SKM-1 (cell line): ENCODE data around the gene PHF21B.

Source experiments
- DNase-seq: peaks from one replicate; lab custom pipeline; 2025; ENCODE audit not compliant: unreplicated experiment; lab: John Stamatoyannopoulos, UW

The PHF21B gene

DNA sequence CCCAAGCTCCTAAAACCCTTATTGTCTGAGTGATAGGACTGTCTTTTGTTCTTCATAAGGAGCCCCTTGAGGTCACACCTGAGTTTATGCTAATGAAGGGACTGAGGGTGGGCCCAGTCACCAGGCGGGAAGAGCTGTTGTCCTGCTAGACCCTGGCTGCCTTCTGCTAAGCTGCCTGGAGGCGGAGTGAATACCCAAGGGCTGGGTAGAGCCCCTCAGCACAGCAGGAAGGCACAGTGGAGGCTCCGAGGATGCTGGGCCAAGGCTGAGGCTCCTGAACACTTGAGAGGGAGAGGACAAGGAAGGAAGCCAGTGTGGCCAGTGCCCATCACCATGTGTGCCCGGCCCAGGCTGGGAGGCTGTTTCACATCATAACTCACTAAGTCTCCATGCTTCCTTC lies 4.8 kb upstream of the PHF21B start:
- DNase-seq = no peak

DNA sequence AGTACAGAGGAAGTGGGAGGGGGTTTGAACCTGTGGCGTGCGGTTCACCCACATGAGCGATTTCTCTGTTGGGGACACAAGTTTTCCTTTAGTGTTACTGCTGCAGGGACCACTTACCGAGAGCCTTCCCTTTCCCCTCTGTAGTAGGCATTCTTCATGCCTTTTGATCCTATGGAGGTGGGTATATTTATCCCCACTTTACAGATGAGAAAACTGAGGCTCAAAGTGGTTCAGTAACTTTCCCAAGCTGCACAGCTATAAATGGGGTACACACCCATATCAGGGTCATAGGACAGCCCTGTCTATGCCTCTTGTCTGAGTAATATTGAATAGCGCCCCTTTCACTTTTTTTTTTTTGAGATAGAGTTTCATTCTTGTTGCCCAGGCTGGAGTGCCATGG lies 3.3 kb upstream of the PHF21B start:
- DNase-seq = no peak

DNA sequence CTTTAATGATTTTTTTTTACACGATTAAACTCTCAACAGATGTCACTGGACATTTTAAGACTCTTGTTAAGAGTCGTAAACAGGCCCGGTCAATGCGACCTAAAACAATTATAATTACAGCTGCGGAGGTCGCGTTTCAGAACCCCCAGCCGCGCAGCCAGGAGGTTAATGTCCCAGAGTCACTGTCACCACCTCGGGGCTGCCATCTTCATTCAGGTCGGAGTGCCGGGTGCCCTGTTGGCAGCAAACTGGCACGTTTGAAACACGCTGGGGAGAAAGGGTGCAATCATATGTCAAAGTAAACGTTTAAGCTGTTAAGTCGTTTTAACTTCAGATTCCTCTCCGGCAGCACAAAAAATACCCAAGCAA lies 711 bp upstream of the PHF21B start:
- DNase-seq = no peak

DNA sequence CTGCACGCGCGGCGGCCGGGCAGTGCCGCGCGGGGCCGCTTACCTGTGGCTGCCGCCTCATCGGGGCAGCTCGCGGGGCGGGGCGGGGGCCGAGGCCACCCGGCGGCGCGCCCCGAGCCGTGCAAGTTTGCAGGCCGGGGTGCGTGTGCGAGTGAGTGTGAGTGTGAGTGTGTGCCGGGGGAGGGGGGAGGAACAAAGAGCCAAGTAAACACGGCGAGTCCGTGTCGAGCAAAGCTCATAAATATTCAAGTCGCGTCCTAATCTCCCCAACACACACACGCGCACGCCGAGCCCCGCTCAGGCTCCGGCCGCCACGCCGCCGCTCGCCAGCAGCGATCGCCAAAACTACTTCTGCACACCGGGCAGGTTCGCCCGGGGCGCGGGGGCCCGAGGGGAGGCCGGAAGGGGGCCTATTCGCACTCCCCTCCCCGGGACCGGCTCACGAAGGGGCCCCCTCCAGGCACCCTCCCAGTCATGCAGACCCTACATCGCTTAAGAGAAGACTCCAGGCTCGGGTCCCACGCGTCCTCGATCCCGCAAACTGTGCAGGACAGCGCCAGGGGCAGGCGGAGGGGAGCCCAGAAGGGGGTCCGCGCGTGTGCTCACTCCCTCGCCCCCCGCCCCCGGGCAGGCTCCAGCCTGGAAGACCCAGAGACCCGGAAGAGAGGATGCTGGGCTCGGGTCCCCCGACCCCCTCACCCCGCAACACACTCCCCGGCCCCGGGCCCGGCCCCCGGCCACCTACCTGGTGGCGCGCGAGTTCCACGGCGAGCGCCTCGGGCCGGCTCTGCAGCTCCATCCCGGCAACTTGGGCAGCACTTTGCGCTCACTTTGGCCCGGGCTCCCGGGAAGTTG lies 827 bp downstream of the PHF21B start:
- DNase-seq = no peak

DNA sequence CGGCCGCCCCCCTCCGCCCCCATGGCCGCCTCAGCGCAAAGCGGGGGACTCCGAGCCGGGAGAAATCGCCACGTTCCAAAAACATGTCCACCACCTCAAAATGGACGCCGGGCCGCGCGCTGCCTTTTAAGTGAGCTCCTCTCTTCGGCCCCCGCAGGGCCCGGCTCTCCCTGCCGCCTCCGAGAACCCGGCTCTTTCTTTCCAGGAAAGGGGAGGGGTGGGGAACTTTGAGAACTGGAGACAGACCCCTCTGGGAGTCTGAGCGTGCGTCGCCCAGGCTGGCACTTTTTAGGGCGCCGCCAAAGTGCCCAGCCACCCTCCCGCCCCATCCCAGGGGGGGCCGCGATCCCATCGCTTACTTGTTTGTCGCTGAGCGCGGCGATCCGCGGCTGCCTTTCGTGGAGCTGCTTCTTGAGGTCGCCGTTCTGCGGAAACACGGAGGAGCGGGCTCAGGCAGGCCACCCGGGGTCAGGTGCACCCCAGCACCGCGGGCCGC lies 1.6 kb downstream of the PHF21B start:
- no peak for DNase-seq

DNA sequence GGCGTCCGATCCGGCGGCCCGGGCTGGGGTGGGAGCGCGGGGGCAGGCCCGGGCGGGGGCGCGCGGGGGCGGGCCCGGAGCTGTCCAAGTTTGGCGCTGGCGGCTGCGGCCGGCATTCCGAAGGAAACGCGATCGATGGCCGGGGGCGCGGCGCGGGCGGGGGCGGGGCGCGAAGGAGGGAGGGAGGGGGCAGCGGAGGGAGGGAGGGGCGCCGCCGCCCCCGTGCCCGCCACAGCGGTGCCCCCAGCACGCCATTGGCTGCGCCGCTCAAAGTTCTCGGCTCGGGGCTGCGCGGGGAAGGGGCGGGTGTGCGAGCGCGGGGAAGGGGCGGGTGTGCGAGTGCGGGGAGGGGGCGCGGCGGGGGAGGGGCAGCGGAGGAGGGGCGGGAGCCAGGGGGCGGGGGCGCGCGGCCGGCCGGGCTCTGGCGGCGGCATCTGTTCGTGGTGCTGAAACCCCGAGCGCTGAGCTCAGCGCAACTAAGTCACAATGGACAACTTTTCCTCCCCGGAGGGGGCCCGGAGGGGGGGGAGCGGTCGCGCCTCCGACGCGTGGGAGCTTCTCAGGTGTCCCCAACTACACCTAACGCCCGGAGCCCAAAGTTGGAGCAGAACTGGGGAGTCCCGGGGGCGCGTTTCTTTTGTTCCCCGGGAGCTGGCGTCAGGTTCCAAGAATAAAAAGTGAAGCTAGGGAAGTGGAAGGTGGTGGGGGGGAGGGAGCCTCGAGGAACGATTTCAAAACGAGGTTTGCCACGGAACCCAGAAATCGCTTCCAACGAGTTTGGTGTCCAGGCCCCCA lies 2.2 kb downstream of the PHF21B start:
- no peak for DNase-seq

DNA sequence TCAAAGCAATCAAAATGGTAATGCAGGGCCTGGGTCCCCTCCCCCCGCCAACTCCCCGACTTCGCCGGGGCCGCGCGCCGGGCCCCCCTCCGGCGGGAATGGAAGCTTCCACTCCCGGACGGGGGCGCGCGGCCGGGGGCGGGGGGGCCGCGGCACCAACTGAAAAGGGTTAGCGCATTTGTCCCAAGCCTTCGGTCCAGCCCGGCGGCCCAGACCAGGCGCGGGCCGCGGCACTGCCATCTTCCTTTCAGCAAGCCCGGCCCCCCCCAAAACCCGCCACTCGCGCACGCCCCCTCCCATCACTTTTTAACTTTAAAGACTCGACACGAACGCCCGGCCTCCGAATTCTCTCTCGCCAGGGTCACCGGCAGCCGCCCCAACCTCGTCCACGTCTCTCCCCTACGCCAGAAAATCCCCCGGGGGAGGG lies 2.8 kb downstream of the PHF21B start:
- DNase-seq = no peak

DNA sequence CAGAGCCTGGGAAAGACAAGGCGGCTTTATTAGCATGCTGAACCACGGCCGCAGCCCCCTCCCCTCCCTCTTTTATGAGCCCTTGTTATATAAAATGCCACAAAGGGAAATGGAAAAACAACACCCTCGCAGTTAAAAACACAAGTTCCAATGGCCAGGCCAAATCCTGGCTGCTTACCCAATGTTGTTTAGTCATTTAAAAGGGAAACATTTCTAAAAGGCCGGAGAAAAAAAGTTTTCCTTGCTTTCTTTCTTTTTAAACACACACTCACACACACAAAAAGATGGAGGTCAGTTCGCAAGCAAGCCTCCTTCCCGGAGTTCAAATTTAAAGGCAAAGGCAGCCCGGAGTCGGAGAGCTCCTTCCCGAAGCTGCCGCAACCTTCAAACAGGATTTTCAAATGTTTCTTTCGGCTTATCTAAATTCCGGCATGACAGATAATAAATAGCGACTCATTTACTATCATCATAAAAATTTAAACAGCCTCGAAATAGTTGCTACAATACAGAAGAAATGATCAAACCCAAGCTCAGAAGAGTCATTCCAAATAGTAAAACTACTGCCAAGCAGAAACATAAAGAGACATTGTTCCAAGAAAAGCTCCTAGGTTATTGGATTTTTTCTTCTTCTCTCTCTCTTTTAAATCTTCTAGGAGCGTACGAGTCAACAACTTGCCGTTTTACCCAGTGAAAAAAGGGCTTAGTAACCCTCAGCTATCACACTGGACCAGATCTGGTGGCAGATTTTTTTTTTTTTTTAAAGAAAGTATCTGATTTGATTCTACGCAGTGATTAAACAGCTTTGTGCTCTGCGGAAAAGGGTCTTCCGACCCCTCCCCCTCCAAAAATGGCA lies 3.5 kb downstream of the PHF21B start:
- DNase-seq = no peak

DNA sequence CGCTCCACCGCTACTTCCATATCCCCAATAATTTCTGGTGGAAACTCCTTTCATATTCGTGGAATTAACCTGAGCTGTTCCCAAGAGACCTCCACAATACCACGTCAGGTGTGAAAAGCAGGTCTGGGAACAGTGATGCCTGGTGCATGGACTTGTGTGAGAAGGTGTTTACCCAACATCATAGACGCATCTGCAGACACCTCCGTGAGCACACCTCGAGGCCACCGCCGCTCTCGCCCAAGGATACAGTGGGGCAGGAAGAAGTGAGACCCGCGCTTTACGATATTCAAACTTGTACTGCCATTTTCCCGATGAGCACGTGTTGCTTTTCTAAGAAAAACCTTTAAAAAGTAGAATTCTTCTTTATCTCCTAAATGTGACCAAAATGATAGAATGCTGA lies 8.2 kb downstream of the PHF21B start:
- no peak for DNase-seq

DNA sequence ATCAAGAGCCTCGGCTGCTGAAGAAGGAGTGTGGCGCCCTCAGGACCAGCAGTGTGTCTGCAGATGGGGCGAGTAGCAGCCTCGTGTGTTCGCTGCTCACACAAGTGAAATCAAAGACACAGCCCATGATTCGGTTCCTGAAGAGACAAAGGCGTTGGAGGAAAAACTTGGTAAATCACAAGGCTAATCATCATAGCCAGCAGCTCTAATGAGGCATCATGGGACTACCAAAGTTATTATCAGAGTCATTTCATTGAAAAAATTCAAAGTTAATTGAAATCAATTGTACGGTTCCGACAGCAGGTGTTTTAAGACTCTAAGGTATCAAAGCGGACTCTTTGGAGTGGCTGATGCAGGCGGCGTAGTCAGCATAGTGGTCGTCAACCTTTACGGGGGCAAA lies 9.5 kb downstream of the PHF21B start:
- DNase-seq = no peak

DNA sequence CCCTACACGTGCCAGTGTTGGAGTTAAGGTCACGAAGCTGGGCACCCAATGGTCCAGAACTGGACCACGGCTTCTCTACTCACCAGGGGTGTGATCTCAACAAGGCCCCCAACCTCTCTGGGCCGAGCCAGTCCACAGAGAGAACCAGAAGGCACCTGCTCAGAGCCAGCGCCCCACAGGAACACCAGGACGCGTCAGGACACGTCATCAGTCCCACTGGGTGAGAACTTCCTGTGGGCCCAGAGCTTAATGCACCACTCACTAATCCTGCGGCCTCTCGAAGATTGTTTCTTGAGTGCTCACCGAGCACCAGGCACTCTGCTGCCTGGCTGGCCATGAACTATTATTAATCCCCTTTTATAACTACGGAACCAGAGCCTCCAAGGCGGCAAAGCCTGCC lies 10.1 kb downstream of the PHF21B start:
- DNase-seq = no peak

DNA sequence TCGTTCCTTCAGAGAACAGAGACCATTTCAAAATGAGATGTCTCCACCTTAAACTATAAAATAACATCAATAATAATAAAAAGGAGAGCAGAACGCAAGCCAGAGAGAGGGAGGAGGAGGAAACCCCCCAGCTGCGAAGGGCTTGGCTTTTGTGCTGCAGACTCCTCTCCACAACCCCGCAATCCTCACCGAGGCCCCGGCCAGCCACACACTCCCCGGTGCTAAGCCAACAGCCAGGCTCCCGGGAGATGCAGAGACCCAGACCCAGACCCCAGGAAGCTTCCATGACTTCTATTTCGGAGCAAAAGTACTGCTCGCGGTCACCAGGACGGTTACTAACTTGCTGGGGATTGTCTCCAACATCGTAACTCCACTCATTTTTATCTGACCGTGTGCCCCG lies 10.6 kb downstream of the PHF21B start:
- no peak for DNase-seq

DNA sequence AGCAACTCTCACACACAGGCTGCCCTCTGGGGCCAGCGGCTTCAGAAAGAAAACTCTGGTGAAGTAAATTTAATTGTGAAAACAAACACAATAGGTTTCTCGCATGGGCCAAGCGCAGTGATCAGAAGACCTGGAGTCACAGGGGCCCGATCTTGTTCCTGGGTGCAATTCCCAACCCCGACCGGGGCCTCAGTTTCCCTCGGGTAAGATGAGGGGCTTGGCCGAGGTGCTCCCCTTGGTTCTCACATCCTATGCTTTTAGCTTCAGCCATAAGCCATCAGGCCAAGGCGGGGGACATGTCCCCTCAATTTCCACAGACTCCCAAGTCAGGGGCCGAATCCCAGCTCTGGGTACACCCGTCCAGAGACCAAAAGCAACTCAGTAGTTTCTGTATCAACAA lies 11.5 kb downstream of the PHF21B start:
- DNase-seq = no peak

DNA sequence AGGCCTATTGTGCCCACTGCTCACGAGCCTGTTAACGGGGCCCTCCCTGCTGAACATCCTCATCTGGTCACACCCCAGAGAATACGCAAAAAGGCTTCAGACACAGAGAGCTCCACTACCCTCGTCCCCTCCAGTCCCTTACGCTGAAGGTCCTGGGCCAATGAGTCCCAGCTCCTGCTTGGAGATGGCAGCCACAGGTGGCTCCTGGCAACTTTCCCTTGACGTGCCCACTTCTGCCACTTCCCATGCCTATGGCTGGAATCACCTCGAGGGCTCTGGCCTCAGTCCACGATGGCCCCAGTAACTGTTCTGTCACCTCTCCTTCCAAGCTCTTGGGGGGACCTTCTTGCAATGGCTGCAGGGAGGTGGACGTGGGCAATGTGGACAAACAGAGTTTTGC lies 12.7 kb downstream of the PHF21B start:
- no peak for DNase-seq

DNA sequence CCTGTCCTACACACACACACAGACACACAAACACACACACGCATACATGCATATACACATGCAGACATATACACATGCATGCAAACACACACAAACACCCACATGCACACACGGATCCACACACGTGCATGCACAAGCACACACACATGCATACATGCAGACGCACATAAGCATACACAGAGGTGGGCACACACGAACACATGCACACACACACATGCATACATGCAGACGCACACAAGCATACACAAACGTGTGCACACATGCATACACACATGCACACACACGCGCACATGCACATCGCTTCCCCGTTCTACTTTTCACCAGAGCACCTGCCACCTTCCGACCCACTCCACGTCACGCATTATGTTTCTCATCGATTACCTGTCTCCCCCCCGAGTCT lies 13.2 kb downstream of the PHF21B start:
- no peak for DNase-seq

DNA sequence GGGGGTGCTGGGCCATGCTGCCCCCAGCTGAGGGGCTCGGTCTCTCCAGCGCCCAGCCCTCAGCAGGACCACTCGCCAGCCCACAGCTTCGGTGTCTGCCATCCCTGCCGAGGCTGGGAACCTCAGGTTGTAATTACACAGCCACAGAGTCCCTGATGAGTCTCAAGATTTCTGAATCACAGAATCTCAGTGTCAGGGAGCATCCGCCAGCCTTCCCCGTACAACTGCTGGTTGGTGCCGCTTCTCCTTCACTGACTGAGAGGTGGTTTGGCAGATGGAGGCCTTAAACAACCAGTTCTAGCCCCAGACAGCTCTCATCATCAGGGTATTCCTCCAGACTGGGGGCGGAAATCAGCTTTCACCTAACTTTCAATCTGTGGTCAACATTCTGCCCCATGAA lies 13.7 kb downstream of the PHF21B start:
- DNase-seq = no peak

DNA sequence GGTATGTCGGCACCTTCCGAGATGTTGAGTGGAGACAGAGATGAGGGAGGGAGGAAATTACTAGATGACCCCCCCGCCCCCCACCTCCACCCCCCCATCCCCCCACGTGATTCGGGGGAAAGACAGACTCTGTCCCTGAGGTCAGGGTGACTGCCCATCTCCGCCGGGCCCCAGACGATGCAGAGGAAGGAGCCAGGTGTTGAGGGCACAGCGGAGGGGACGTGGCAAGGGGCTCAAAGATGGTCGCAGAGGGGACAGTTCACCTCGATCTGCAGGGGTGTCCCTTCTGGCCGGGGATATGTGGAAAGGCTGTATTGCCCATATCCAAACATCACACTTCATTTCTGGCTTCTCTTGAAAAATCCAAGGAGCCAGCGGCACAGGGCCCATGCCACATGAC lies 14.1 kb downstream of the PHF21B start:
- no peak for DNase-seq

DNA sequence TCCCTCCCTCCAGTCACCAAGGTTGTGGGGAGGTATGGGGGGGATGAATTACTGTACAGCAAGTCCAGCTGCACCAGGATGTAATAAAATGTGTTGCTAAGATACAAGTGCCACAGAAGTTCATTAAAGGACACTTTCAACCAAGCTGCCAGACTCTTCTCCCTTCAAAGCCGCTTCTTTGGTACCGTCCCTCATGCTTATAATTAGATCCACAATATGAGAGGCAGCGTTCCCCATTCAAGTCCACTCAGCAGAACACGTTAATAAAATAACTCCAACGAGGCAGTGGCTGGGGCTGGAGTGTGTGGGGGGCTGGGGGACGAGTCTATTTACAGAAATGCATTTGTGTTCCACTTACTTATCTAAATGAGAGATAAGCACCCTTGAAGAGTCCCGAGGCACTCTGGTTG lies 14.7 kb downstream of the PHF21B start:
- no peak for DNase-seq

DNA sequence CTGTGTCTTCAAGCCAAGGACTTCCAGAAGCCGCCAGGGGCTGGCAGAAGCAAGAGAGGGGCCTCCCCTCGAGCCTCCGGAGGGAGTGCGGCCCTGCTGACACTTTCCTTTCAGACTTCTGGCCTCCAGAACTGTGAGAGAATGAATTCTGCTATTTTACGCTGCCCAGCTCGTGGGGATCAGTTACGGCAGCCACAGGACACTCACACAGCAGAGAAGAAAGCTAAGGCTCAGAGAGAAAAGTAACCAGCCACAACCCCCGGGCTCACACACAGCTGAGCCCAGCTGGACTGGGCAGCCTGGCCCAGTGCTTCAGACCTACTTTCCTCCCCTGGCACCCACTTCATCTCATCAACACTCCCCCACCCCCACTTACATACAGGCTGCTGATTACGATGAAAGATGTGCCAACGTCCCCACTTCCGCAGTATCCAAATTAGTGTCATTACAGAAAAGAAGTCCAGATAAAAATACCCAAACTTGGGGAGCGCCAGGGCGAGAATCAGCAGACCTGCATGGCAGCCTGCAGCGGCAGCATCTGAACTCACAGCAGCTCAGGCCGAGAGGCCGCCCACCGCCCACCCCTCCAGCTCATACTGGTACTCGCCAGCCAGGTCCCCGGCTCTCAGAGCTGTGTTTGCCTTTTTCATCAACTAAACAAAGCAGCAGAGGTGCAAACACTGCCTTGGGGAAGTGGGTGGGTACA lies 15.3 kb downstream of the PHF21B start:
- no peak for DNase-seq

DNA sequence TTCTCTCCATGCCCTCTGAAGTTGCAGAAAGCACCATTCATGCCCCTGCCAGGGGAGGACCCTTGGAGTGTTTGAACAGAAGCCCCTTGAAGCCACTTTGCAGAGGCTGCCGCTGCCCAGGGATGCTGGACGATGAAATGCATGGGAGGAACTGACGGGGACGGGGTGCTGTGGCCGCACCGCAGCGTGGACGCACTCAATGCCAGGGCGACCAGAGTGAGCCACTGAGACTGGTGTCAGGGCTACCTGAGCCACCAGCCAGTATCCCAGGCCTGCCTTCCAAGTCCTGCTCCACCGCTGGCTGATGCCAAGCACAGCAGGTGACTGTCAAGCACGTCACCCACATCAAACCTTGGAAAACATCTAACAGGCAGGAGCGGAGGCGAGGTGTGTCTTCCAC lies 17.6 kb downstream of the PHF21B start:
- DNase-seq = no peak

DNA sequence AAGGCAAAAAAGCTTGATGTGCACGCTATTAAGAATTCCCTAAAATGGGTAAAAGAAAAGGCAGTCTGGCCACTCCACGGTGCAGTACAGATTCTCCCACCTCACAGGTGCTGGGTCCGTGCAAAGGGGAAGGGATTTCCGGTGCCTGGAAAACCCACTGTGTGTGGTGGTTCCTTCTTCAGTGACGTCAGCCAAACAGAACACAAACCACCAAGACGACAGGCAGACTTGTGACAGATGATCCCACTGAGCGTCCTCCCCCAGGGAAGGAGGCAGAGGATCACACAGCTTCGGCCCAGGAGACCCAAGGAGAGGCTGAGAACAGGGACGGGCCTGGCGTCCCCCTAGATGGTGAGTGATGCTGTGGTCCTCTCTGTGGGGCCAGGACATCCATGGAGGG lies 18.6 kb downstream of the PHF21B start:
- DNase-seq = no peak
